GM18873 (cell line): ENCODE measurements around the gene BOLA1.
"Not testable (repeated sequence)": the region's sequence is repeated elsewhere in the genome, so short reads cannot be mapped to it uniquely, and the experiment has no call there.

Source experiments
- ATAC-seq: cut with Tn5 transposase; IDR thresholded peaks from one replicate; pipeline ENCODE4 v1.9.1; 2021; ENCODE audit warnings: mild to moderate bottlenecking, moderate library complexity, moderate number of reproducible peaks; ENCODE audit not compliant: unreplicated experiment, low FRiP score

Gene BOLA1

DNA sequence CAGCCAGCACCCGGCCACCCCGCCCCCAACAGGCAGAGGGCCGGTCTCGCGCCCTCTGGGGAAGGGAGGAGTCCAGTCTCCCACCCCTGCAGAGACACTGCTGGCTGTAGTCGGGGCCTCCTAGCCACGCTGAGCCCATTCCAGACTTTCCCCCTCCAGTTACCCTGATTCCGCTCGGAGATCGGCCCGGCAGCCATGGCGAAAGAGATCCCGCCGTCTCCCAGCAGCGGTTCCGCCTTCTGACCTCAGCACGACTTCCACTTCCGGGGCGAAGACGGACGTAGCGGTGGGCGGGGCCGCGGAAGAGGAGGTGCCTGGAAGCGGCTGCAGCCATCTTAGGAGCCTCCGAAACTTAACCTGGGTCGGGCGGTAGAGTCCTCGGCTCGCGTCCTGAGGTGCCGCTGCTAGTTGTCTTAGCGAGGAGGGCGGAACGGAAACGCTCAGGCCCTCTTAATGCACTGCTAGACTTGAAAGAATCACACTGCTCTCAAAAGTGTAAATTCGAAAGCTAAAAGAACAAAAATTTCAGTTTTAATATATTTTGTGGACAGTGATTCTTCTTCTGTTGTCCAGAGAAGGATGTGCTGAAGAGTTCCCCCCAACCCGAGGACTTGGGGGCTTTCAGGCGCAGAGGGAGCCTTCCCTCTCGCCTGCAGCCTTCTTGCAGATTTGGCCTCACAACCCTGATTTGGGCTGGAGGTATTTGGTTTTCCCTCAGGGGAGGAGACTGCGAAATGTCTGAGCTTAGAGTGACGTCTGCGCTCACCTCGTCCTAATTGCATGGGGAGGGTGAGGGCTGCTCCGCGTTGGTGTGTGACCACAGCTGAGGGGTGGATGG lies 28.4 kb downstream of the BOLA1 start, which contains the start of gene SF3B4:
SF3B4 (minus strand) TSS at position 241 of the 838 bp plus-strand sequence; CDS start at position 197, 44 bp downstream.
- ATAC-seq, result peak; percentile 59

- ATAC-seq, result no peak
These were observed 29.0 kb downstream of the BOLA1 start for GRCh38 chr1:149928401-149928724.

- ATAC-seq, result no peak
These were observed 30.5 kb downstream of the BOLA1 start for GRCh38 chr1:149929856-149930255.

DNA sequence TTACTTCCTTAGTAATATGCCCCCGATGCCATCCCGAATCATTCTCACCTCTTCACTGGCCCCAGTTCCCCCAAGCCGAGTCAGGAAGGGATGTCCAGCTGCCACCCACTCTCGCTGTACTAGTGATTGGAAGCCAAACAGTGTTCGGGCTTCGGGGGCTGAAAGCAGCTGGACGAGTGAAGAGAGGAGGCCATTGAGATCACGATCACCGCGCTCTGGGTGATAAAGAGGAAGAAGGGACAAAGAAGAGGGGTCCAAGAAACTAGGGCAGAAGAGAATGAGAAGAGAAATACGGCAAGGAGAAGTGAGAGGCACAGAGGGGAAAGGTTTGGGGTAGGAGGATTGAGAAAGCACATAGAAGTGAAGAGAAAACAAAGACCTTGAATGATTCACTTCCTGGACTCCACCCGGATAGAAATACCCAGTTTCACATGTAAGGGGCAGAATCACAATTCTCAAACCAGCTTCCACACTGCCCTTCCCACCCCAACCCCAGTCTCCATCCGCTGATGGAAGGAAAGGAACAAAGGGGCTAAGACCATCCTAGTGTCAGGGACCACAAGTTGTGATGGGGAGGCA lies 31.9 kb downstream of the BOLA1 start:
- ATAC-seq, result no peak

GRCh38 chr1:149932474-149932873 lies 33.1 kb downstream of the BOLA1 start:
- no peak for ATAC-seq

- no peak for ATAC-seq
These were observed 33.8 kb downstream of the BOLA1 start for GRCh38 chr1:149933208-149933607.

- no peak for ATAC-seq
These were observed 35.0 kb downstream of the BOLA1 start for GRCh38 chr1:149934356-149934755.

GRCh38 chr1:149936170-149936991 lies 37.0 kb downstream of the BOLA1 start, which contains the start of gene MTMR11:
MTMR11 (minus strand) TSS chr1:149936879; CDS start chr1:149936647, 232 bp downstream.
- ATAC-seq, result no peak

GRCh38 chr1:149936992-149937705 lies 37.8 kb downstream of the BOLA1 start:
- ATAC-seq, result no peak

GRCh38 chr1:149937759-149938158 lies 38.4 kb downstream of the BOLA1 start:
- ATAC-seq, result no peak

- ATAC-seq, result not testable (repeated sequence)
These were observed 39.3 kb downstream of the BOLA1 start for GRCh38 chr1:149938668-149939003.

DNA sequence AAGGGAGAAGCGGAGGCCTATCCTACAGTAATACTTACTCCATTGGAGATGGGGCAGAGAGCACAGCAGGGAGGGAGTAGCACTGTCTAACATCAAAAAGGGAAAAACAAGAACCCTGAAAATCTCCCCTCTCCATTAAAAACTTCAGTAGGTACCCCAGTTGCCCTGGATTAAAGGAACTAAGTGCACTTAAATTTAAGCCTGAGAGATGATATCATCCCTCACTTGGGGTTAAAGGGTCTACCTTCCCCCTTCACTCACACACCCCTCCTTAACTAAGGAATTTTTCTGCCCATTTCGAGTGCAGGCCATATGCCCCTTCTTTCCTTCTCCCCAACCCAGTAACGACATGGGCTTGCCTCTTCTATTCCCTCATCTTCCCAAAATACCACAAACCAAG lies 41.1 kb downstream of the BOLA1 start:
- no peak for ATAC-seq

GRCh38 chr1:149942207-149942606 lies 42.8 kb downstream of the BOLA1 start:
- ATAC-seq, result no peak

- ATAC-seq, result no peak
These were observed 43.5 kb downstream of the BOLA1 start for GRCh38 chr1:149942885-149943284.

DNA sequence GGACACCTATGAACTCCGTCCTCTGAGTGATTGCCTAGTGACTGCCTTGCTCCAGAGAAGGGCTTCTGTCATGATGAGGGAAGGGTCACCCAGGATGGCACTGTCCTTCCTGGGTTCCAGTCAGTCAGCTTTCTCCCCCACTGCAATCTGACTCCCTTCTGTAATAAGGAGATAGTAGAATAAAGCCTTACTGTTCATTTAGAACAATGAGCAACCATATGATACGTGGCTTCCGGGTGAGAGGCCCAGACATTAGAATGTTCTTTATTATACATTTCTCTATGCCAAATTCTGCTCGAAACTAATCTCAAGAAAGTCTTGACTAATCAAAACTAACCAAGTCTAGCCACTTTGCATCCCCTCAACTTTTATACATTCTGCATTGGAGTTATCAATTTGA lies 45.8 kb downstream of the BOLA1 start:
- no peak for ATAC-seq

DNA sequence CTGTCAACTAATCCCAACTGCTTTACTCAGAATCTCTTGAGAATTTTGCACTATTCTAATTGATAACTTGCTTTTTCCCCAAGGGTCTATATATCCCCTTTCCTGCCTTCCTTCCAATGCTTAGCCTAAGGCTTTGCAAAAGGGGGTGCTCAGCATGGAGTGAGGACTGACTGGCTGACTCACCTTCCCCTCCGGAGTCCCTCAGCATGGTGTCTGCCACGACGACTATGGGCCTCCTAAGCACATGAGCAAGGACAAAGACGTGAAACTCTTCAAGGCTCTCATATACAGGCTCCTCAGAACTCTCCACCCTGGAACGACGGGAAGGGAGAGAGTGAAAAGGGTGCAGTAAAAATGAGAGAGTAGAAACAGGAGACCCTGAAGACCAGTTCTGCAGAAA lies 50.5 kb downstream of the BOLA1 start:
- ATAC-seq, result no peak
